ENCODE measurements around the gene ACKR4. TPM values are rescaled to one million over a fixed set of nuclear protein-coding genes. Genes with fewer than 3 reads are reported as not detected.

ACKR4 gene
- polyA plus RNA-seq (2013): 1.5 TPM

DNA sequence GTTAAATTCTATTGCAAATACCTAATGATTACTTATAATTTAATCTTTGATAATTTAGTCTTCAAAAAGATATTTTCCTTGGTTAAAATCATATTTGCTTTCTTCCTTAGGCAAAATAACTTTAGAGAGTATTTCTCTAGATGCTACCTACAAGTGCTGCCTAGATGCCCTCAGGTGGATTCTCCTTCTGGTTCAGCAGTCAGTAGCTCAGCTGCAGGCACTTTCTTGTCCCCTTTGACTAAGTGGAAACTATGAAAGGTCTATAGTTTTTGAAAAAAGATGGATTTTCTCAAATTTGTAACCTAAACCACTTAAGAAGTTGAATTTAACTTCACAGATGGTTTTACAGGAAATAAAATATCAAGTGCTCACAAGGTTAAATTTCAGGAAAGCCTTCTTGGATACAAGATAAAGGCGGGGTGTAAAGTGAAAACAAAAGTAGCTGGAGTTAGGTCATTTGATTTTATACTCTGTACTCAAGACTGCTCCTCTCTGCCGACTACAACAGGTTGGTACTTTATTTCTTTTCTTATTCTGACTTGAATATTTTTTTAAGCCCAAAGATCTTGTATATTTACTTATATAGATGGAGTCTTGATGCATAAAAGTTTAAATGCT is at the start of gene ACKR4:
ACKR4 (plus strand) TSS at position 455 of the 618 bp plus-strand sequence. CDS start 3,128 bp downstream, outside the sequence.
- no CpG with 5 or more reads among the region's 2 CpGs for WGBS (ENCODE audit: insufficient coverage)
- H3K27ac ChIP-seq (ENCODE audit: insufficient read depth in 1 of 2, low read depth in 1 of 2, low read length in 2 of 2, poor library complexity in 1 of 2, severe bottlenecking in 2 of 2): no peak within 1 kb of the TSS
- H3K4me3 ChIP-seq (ENCODE audit: control insufficient read depth in 1 of 7, extremely low read depth in 1 of 7, insufficient read depth in 4 of 7, low read depth in 2 of 7, low read length in 6 of 7): no peak within 1 kb of the TSS
- no peaks in the 10 kb centered on the region for H3K4me1 ChIP-seq (ENCODE audit: control extremely low read depth in 1 of 4, control insufficient read depth in 4 of 4, insufficient read depth in 4 of 4, low read length in 3 of 4)
- peaks cover 2 to 13% (median 7%) of the 10 kb centered on the region in 4 experiments for H3K36me3 ChIP-seq (ENCODE audit: control insufficient read depth in 4 of 4, insufficient read depth in 4 of 4, low read length in 3 of 4)
- DNase-seq: peak in 1 of 3 donors; percentile 6
- no peaks in the 10 kb centered on the region for H3K9me3 ChIP-seq (ENCODE audit: control extremely low read depth in 1 of 5, control insufficient read depth in 4 of 5, insufficient read depth in 2 of 5, low read depth in 1 of 5, low read length in 4 of 5)
- no peaks in the 10 kb centered on the region for H3K27me3 ChIP-seq (replicated peaks in 2 of 5; ENCODE audit: control insufficient read depth in 4 of 5, insufficient read depth in 5 of 5, low read length in 4 of 5)
- ChIA-PET POLR2A (no interaction called here), CTCF (no interaction called here)

DNA sequence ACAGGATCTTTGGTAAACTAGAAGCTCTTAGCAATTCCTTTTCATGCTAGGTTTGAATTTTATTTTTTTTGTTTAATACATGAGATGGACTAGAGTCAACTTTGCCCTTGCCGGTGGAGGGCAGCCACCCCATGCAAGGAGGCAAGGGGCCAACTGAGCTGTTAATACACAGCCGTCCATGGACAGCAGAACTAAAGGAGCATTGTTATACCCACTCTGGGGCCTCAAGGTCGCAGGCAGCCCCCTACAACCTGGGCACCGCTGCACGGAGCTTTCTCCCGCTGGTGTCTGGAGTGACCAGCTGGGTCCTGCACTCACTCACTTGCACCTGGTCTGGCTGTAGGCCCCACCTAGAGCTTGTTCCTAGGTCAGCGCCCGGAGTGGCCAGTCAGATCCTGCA is 47.9 kb upstream of the ACKR4 start:
- Histone ChIP-seq H3K4me1 (ENCODE audit: control extremely low read depth in 1 of 4, control insufficient read depth in 4 of 4, insufficient read depth in 4 of 4, low read length in 3 of 4) (peaks cover 16 to 29% (median 22%) of the 10 kb centered on the region in 4 experiments), H3K36me3 (ENCODE audit: control insufficient read depth in 4 of 4, insufficient read depth in 4 of 4, low read length in 3 of 4) (no peaks in the 10 kb centered on the region), H3K27me3 (replicated peaks in 2 of 5; ENCODE audit: control insufficient read depth in 4 of 5, insufficient read depth in 5 of 5, low read length in 4 of 5) (no peaks in the 10 kb centered on the region), H3K27ac (ENCODE audit: insufficient read depth in 1 of 2, low read depth in 1 of 2, low read length in 2 of 2, poor library complexity in 1 of 2, severe bottlenecking in 2 of 2) (no peak overlapping the region), H3K9me3 (ENCODE audit: control extremely low read depth in 1 of 5, control insufficient read depth in 4 of 5, insufficient read depth in 2 of 5, low read depth in 1 of 5, low read length in 4 of 5) (peaks cover 0 to 4% (median 0%) of the 10 kb centered on the region in 5 experiments), H3K4me3 (ENCODE audit: control insufficient read depth in 1 of 7, extremely low read depth in 1 of 7, insufficient read depth in 4 of 7, low read depth in 2 of 7, low read length in 6 of 7) (no peak overlapping the region)
- POLR2A ChIA-PET: no interaction called here
- 99% methylated on average over 8 of the region's 8 CpGs for WGBS (ENCODE audit: insufficient coverage)
- DNase-seq: no peak
- CTCF ChIA-PET: interaction anchor here (1.0 to 7.9 kb wide), 5 partner anchors 13 to 110 kb away, joined by 3 to 39 read pairs (median 3); no protein-coding TSS in a partner anchor

- peaks cover 0 to 4% (median 0%) of the 10 kb centered on the region in 5 experiments for H3K9me3 ChIP-seq (ENCODE audit: control extremely low read depth in 1 of 5, control insufficient read depth in 4 of 5, insufficient read depth in 2 of 5, low read depth in 1 of 5, low read length in 4 of 5)
- H3K4me3 ChIP-seq (ENCODE audit: control insufficient read depth in 1 of 7, extremely low read depth in 1 of 7, insufficient read depth in 4 of 7, low read depth in 2 of 7, low read length in 6 of 7): peak overlapping the region in 2 of 7 experiments; percentile 45 to 51
- POLR2A ChIA-PET: no interaction called here
- no peaks in the 10 kb centered on the region for H3K36me3 ChIP-seq (ENCODE audit: control insufficient read depth in 4 of 4, insufficient read depth in 4 of 4, low read length in 3 of 4)
- CTCF ChIA-PET: interaction anchor here (1.2 to 7.9 kb wide), 4 partner anchors 9 to 86 kb away, joined by 3 to 39 read pairs (median 4); no protein-coding TSS in a partner anchor
- DNase-seq: peak in 2 of 3 donors; percentile 20 to 35
- peak overlapping the region in 1 of 2 experiments; percentile 67 for H3K27ac ChIP-seq (ENCODE audit: insufficient read depth in 1 of 2, low read depth in 1 of 2, low read length in 2 of 2, poor library complexity in 1 of 2, severe bottlenecking in 2 of 2)
- H3K4me1 ChIP-seq (ENCODE audit: control extremely low read depth in 1 of 4, control insufficient read depth in 4 of 4, insufficient read depth in 4 of 4, low read length in 3 of 4): peaks cover 16 to 29% (median 22%) of the 10 kb centered on the region in 4 experiments
- H3K27me3 ChIP-seq (replicated peaks in 2 of 5; ENCODE audit: control insufficient read depth in 4 of 5, insufficient read depth in 5 of 5, low read length in 4 of 5): no peaks in the 10 kb centered on the region
Observed at GRCh38 chr3:132549890-132550578, 47.0 kb upstream of the ACKR4 start.

GRCh38 chr3:132550579-132551305 is 46.3 kb upstream of the ACKR4 start:
- DNase-seq: peak; percentile 17 to 52 (median 41)
- H3K27me3 ChIP-seq (replicated peaks in 2 of 5; ENCODE audit: control insufficient read depth in 4 of 5, insufficient read depth in 5 of 5, low read length in 4 of 5): no peaks in the 10 kb centered on the region
- H3K36me3 ChIP-seq (ENCODE audit: control insufficient read depth in 4 of 4, insufficient read depth in 4 of 4, low read length in 3 of 4): no peaks in the 10 kb centered on the region
- no CpG with 5 or more reads among the region's 3 CpGs for WGBS (ENCODE audit: insufficient coverage)
- peaks cover 0 to 4% (median 0%) of the 10 kb centered on the region in 5 experiments for H3K9me3 ChIP-seq (ENCODE audit: control extremely low read depth in 1 of 5, control insufficient read depth in 4 of 5, insufficient read depth in 2 of 5, low read depth in 1 of 5, low read length in 4 of 5)
- peak overlapping the region in 2 of 7 experiments; percentile 41 to 45 for H3K4me3 ChIP-seq (ENCODE audit: control insufficient read depth in 1 of 7, extremely low read depth in 1 of 7, insufficient read depth in 4 of 7, low read depth in 2 of 7, low read length in 6 of 7)
- ChIA-PET CTCF (interaction anchor here (1.1 to 7.9 kb wide), 5 partner anchors 9 to 90 kb away, joined by 3 to 39 read pairs (median 3); no protein-coding TSS in a partner anchor), POLR2A (no interaction called here)
- peaks cover 16 to 24% (median 22%) of the 10 kb centered on the region in 4 experiments for H3K4me1 ChIP-seq (ENCODE audit: control extremely low read depth in 1 of 4, control insufficient read depth in 4 of 4, insufficient read depth in 4 of 4, low read length in 3 of 4)
- H3K27ac ChIP-seq (ENCODE audit: insufficient read depth in 1 of 2, low read depth in 1 of 2, low read length in 2 of 2, poor library complexity in 1 of 2, severe bottlenecking in 2 of 2): peak overlapping the region in 1 of 2 experiments; percentile 67

GRCh38 chr3:132553826-132554225 is 43.2 kb upstream of the ACKR4 start:
- Histone ChIP-seq H3K36me3 (ENCODE audit: control insufficient read depth in 4 of 4, insufficient read depth in 4 of 4, low read length in 3 of 4) (peaks cover 0 to 7% (median 2%) of the 10 kb centered on the region in 4 experiments), H3K4me3 (ENCODE audit: control insufficient read depth in 1 of 7, extremely low read depth in 1 of 7, insufficient read depth in 4 of 7, low read depth in 2 of 7, low read length in 6 of 7) (no peak overlapping the region), H3K27me3 (replicated peaks in 2 of 5; ENCODE audit: control insufficient read depth in 4 of 5, insufficient read depth in 5 of 5, low read length in 4 of 5) (no peaks in the 10 kb centered on the region), H3K27ac (ENCODE audit: insufficient read depth in 1 of 2, low read depth in 1 of 2, low read length in 2 of 2, poor library complexity in 1 of 2, severe bottlenecking in 2 of 2) (no peak overlapping the region), H3K4me1 (ENCODE audit: control extremely low read depth in 1 of 4, control insufficient read depth in 4 of 4, insufficient read depth in 4 of 4, low read length in 3 of 4) (peaks cover 16 to 23% (median 22%) of the 10 kb centered on the region in 4 experiments), H3K9me3 (ENCODE audit: control extremely low read depth in 1 of 5, control insufficient read depth in 4 of 5, insufficient read depth in 2 of 5, low read depth in 1 of 5, low read length in 4 of 5) (no peaks in the 10 kb centered on the region)
- DNase-seq: no peak
- POLR2A ChIA-PET: no interaction called here
- 100% methylated on average over 5 of the region's 6 CpGs for WGBS (ENCODE audit: insufficient coverage)
- CTCF ChIA-PET: no interaction called here

GRCh38 chr3:132554437-132554836 is 42.6 kb upstream of the ACKR4 start:
- H3K4me1 ChIP-seq (ENCODE audit: control extremely low read depth in 1 of 4, control insufficient read depth in 4 of 4, insufficient read depth in 4 of 4, low read length in 3 of 4): peaks cover 16 to 21% (median 19%) of the 10 kb centered on the region in 4 experiments
- no peaks in the 10 kb centered on the region for H3K9me3 ChIP-seq (ENCODE audit: control extremely low read depth in 1 of 5, control insufficient read depth in 4 of 5, insufficient read depth in 2 of 5, low read depth in 1 of 5, low read length in 4 of 5)
- peaks cover 0 to 7% (median 3%) of the 10 kb centered on the region in 4 experiments for H3K36me3 ChIP-seq (ENCODE audit: control insufficient read depth in 4 of 4, insufficient read depth in 4 of 4, low read length in 3 of 4)
- no peak overlapping the region for H3K4me3 ChIP-seq (ENCODE audit: control insufficient read depth in 1 of 7, extremely low read depth in 1 of 7, insufficient read depth in 4 of 7, low read depth in 2 of 7, low read length in 6 of 7)
- ChIA-PET POLR2A (no interaction called here), CTCF (no interaction called here)
- no peak overlapping the region for H3K27ac ChIP-seq (ENCODE audit: insufficient read depth in 1 of 2, low read depth in 1 of 2, low read length in 2 of 2, poor library complexity in 1 of 2, severe bottlenecking in 2 of 2)
- no peaks in the 10 kb centered on the region for H3K27me3 ChIP-seq (replicated peaks in 2 of 5; ENCODE audit: control insufficient read depth in 4 of 5, insufficient read depth in 5 of 5, low read length in 4 of 5)
- 99% methylated on average over 5 of the region's 8 CpGs for WGBS (ENCODE audit: insufficient coverage)
- DNase-seq: no peak

Data from common myeloid progenitor, CD34-positive (primary cell).